Thymus (tissue), 11 donors: ENCODE results near the gene ATP6V0E1. TPM values are rescaled to one million over a fixed set of nuclear protein-coding genes. Genes with fewer than 3 reads are reported as not detected.

Experiments used
- DNase-seq, 9 donors: peaks; one replicate each; pipeline ENCODE4 v3.0.0-alpha.2; 2013; ENCODE audit warnings: low spot score in 9 of 9, low read depth in 6 of 9, missing footprints in 1 of 9
- H3K27ac ChIP-seq, 2 donors: one replicate each; pipeline ENCODE4 v1.5.1; 2013; ENCODE audit warnings: control low read depth in 1 of 2, low read depth in 1 of 2, low read length in 1 of 2, mild to moderate bottlenecking in 1 of 2, moderate library complexity in 1 of 2
- H3K27me3 ChIP-seq, 2 donors: one replicate each; pipeline ENCODE4 v1.5.1; 2013; ENCODE audit warnings: low read length in 1 of 2; ENCODE audit not compliant: control insufficient read depth in 2 of 2, insufficient read depth in 1 of 2
- H3K36me3 ChIP-seq, 2 donors: one replicate each; pipeline ENCODE4 v1.5.1; 2013; ENCODE audit warnings: low read length in 1 of 2, mild to moderate bottlenecking in 1 of 2, moderate library complexity in 1 of 2; ENCODE audit not compliant: control insufficient read depth in 2 of 2, insufficient read depth in 2 of 2
- H3K4me1 ChIP-seq, 2 donors: one replicate each; pipeline ENCODE4 v1.5.1; 2013; ENCODE audit warnings: low read length in 2 of 2; ENCODE audit not compliant: control insufficient read depth in 2 of 2, insufficient read depth in 2 of 2
- H3K4me3 ChIP-seq, 2 donors: one replicate each; pipeline ENCODE4 v1.5.1; 2013; ENCODE audit warnings: low read length in 2 of 2, control low read depth in 1 of 2, mild to moderate bottlenecking in 1 of 2
- H3K9me3 ChIP-seq, 2 donors: one replicate each; pipeline ENCODE4 v1.5.1; 2013; ENCODE audit warnings: low read length in 1 of 2, mild to moderate bottlenecking in 1 of 2; ENCODE audit not compliant: control insufficient read depth in 2 of 2, insufficient read depth in 1 of 2
- WGBS: extraction: QIAGEN DNeasy Blood & Tissue Kit; methylation state at CpG from one replicate; pipeline ENCODE4 v1.1.7; 2013; 5-methylcytosine and 5-hydroxymethylcytosine counted together
- polyA plus RNA-seq: library from polyadenylated mRNA; stranded (reverse); fragments of 200-250 nt; gene quantifications from one replicate; pipeline ENCODE4 v1.2.3, GENCODE V29; 2013
- total RNA-seq: library from RNA; stranded (reverse); fragments of 120-200 nt; gene quantifications from one replicate; pipeline ENCODE4 v1.2.4, GENCODE V29; 2013
- donor health status: healthy.

ATP6V0E1 gene
- total and polyA plus RNA-seq, 2 donors = 140 to 420 TPM

DNA sequence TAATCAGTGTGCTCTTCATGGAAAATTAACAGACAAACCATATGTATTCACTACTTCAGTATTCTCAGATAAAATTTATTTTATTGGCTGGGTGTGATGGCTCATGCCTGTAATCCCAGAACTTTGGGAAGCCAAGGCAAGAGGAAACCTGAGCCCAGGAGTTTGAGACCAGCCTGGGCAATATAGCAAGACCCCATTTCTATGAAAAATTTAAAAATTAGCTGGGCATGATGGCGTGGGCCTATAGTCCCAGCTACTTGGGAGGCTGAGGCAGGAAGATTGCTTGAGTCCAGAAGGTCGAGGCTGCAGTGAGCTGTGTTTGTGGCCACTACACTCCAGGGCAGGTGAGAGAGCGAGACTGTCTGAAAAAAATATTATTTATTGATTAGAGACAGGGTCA lies 49.2 kb downstream of the ATP6V0E1 start:
- no peak overlapping the region for H3K4me3 ChIP-seq
- no peaks in the 10 kb centered on the region for H3K27me3 ChIP-seq
- peaks cover 10 to 34% of the 10 kb centered on the region in 2 donors for H3K36me3 ChIP-seq
- no peak overlapping the region for H3K27ac ChIP-seq
- no peaks in the 10 kb centered on the region for H3K9me3 ChIP-seq
- no peak for DNase-seq
- WGBS = over 99% methylated on average over 3 of the region's 3 CpGs
- peaks cover 0 to 6% of the 10 kb centered on the region in 2 donors for H3K4me1 ChIP-seq

DNA sequence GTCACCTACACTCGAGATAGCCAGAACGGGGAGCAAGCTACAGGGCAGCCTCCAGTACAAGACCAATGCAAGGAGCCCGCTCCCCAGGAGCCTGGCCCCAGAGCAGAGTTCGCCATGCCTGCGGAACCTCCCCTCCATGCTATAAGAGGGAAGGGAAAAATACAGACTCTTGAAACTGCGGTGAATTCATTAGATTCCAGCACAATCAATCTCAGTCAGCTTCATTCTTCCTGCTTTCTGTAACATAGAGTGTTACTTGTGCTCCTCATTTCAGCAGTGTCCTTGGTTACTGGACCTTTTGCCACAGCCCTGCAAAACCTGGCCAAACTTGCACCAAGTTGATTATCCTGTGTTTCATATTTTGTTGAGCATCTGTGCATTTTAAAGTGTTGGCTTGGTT lies 50.4 kb downstream of the ATP6V0E1 start:
- H3K27ac ChIP-seq = no peak overlapping the region
- H3K4me1 ChIP-seq = peaks cover 0 to 3% of the 10 kb centered on the region in 2 donors
- 97% methylated on average over 6 of the region's 6 CpGs for WGBS

DNA sequence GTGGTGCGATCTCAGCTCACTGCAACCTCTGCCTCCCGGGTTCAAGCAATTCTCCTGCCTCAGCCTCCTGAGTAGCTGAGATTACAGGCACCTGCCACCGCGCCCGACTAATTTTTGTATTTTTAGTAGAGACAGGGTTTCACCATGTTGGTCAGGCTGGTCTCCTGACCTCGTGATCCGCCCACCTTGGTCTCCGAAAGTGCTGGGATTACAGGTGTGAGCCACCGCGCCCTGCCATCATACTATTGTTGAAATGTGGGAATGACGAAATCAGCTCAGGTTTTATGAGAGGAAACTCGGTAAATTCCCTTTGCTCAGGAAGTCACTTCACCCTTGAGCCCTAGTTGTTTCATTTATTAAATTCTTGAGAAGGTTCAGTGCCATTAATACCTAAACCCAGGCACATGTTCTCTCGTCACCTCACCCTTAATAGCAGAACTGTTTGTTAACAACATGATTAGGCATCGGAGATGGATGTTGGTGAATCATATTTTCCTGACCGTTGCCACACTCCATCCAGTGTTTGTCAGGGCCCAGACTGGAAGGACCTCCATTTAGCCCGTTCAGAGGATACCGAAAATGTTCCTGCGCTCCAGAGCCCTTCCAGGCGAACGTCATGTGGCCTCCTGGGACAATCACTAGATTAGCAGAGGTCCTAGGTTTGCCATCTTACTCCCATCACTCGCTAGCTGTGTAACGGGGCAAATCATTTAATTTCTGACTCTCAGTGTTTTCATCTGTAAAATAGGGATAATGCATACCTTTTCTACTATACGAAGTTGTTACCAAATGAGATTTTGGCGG lies 52.5 kb downstream of the ATP6V0E1 start:
- WGBS = 90% methylated on average over 24 of the region's 24 CpGs
- no peak for DNase-seq
- H3K9me3 ChIP-seq = no peaks in the 10 kb centered on the region
- no peak overlapping the region for H3K4me3 ChIP-seq
- H3K36me3 ChIP-seq = peaks cover 10 to 25% of the 10 kb centered on the region in 2 donors
- peak overlapping the region; percentile 61 to 74 for H3K27ac ChIP-seq
- no peaks in the 10 kb centered on the region for H3K27me3 ChIP-seq
- no peaks in the 10 kb centered on the region for H3K4me1 ChIP-seq

More for the DNA sequence above, 50.4 kb downstream of the ATP6V0E1 start:
- Histone ChIP-seq H3K36me3 (peaks cover 10 to 25% of the 10 kb centered on the region in 2 donors), H3K27me3 (no peaks in the 10 kb centered on the region), H3K9me3 (no peaks in the 10 kb centered on the region), H3K4me3 (no peak overlapping the region)
- DNase-seq = no peak

DNA sequence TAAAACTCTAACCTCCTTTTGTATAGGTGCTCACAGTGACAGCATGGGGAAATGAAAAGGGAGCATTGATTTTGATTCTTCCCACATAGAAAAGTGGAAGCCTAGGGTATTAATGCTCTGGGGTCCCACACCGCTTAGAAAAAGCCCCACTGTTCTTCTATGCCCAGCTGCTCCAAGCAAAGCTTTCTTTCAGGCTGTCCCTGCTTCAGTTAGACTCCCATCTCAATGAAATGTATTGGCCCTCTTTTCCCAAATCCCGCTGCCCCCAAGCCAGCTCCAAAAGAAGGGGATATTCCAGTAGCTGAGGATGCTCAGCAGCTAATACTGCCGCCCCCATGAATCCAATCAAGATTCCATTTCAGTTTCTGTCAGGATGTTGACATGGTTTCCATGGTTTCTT lies 55.6 kb downstream of the ATP6V0E1 start:
- DNase-seq = no peak
- Histone ChIP-seq H3K9me3 (no peaks in the 10 kb centered on the region), H3K4me3 (no peak overlapping the region), H3K4me1 (no peaks in the 10 kb centered on the region), H3K27me3 (no peaks in the 10 kb centered on the region), H3K36me3 (peaks cover 7 to 19% of the 10 kb centered on the region in 2 donors), H3K27ac (no peak overlapping the region)
- 98% methylated on average over 3 of the region's 3 CpGs for WGBS

DNA sequence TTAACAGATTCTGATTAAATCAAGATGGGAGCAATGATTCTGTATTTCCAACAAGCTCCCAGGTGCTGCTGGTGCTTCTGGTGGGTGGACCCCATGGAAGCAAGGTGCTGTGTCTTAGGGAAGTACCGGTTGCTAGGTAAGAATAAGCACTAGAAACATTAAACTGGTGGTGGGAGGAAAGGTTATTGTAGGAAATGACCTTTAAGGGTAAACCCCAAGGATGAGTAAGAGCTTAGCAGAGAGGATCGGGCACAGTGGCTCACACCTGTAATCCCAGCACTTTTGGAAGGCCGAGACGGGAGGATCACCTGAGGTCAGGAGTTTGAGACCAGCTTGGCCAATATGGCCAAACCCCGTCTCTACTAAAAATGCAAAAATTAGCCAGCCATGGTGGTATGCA lies 56.4 kb downstream of the ATP6V0E1 start:
- H3K9me3 ChIP-seq = no peaks in the 10 kb centered on the region
- H3K36me3 ChIP-seq = peaks cover 2 to 12% of the 10 kb centered on the region in 2 donors
- no peak overlapping the region for H3K27ac ChIP-seq
- 98% methylated on average over 5 of the region's 5 CpGs for WGBS
- no peak overlapping the region for H3K4me3 ChIP-seq
- H3K27me3 ChIP-seq = no peaks in the 10 kb centered on the region
- H3K4me1 ChIP-seq = no peaks in the 10 kb centered on the region
- no peak for DNase-seq

DNA sequence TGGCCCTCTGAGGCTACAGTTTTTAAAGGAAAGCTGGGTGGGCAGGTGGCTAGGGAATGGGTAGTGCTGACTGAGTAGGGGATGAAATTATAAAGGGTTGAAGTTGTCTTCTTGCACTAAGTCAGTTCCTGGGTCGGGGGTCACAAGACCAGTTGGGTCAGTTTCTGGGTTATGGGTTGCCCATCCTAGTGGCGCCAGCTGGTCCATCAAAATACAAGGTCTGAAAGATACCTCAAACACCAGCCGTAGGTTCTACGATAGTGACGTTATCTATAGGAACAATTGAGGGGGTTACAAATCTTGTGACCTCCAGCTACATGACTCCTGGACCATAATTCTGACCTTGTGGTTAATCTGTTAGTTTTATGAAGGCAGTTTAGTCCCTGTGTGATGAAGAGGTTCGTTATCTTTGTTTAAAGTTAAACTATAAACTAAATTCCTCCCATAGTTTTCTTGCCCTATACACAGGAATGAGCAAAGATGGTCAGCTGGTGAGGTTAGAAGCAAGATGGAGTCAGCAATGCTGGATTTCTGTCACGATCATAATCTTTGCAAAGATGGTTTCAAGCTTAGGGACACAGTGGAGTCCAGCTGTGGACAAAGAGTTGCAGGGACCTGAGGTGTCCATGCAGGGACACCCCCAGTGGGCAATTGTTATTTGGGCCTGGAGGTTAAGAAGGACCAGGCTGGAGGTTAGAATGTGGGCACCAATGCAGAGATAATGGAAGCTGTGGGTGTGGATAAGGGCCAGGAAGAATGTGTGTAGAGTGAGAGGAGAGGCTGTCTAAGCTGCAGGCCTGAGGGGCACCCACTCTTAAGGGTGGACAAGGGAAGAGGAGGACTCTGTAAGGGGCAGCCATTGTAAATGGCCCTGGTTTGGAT lies 58.6 kb downstream of the ATP6V0E1 start:
- H3K4me3 ChIP-seq = no peak overlapping the region
- no peaks in the 10 kb centered on the region for H3K27me3 ChIP-seq
- H3K27ac ChIP-seq = no peak overlapping the region
- no peak for DNase-seq
- H3K4me1 ChIP-seq = no peaks in the 10 kb centered on the region
- WGBS = 96% methylated on average over 7 of the region's 7 CpGs
- no peaks in the 10 kb centered on the region for H3K9me3 ChIP-seq
- no peaks in the 10 kb centered on the region for H3K36me3 ChIP-seq

DNA sequence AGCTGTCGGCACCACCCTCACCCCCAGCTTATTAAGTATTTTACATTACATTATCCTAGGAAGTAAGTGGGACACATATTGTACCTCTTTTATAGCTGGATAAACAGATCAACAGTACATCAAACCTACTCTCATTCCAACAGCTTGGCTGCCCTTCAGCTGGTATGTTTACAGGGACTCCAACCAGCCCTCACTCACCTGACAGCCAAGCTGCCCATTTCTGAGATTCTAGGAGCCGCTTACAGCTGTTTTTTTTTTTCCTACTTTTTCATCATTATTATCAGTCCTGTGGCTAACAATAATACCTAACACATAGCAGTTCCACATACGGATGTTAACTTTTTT lies 59.2 kb downstream of the ATP6V0E1 start:
- WGBS = 97% methylated on average over 3 of the region's 3 CpGs
- no peaks in the 10 kb centered on the region for H3K4me1 ChIP-seq
- no peak overlapping the region for H3K4me3 ChIP-seq
- H3K27me3 ChIP-seq = no peaks in the 10 kb centered on the region
- H3K36me3 ChIP-seq = no peaks in the 10 kb centered on the region
- no peak overlapping the region for H3K27ac ChIP-seq
- H3K9me3 ChIP-seq = no peaks in the 10 kb centered on the region
- DNase-seq = no peak

DNA sequence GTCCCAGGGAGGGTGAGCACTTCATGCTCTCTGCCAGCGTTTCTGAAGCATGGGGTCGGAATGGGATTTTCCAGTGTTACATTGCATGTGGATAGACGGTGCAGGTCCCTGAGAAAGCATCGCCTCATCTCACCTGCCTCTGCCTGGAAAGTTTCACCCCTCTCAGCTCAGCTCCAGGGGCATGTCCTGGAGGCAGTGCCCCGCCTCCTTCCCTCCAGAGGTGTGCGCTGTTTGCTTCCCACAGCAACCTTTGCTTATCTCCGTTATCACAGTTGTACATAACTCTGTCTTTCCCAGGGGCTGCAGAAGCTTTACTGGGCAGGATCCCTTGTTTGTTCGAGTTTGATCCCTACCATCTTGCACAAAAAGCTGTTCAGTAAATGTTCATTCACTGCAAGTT lies 61.9 kb downstream of the ATP6V0E1 start:
- Histone ChIP-seq H3K4me1 (no peaks in the 10 kb centered on the region), H3K27me3 (no peaks in the 10 kb centered on the region), H3K36me3 (no peaks in the 10 kb centered on the region), H3K27ac (no peak overlapping the region), H3K9me3 (no peaks in the 10 kb centered on the region), H3K4me3 (no peak overlapping the region)
- 88% methylated on average over 8 of the region's 8 CpGs for WGBS
- DNase-seq = no peak
